ENCODE measurements around the gene AHR.

GRCh38 chr7:17333221-17333620 lies 34.8 kb downstream of the AHR start:
- TF ChIP-seq, protein P1, sequence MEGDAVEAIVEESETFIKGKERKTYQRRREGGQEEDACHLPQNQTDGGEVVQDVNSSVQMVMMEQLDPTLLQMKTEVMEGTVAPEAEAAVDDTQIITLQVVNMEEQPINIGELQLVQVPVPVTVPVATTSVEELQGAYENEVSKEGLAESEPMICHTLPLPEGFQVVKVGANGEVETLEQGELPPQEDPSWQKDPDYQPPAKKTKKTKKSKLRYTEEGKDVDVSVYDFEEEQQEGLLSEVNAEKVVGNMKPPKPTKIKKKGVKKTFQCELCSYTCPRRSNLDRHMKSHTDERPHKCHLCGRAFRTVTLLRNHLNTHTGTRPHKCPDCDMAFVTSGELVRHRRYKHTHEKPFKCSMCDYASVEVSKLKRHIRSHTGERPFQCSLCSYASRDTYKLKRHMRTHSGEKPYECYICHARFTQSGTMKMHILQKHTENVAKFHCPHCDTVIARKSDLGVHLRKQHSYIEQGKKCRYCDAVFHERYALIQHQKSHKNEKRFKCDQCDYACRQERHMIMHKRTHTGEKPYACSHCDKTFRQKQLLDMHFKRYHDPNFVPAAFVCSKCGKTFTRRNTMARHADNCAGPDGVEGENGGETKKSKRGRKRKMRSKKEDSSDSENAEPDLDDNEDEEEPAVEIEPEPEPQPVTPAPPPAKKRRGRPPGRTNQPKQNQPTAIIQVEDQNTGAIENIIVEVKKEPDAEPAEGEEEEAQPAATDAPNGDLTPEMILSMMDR (IDR thresholded peaks at IDR 0.05; ENCODE audit: low read length): no peak
- no peak for TF ChIP-seq EZH2 (IDR thresholded peaks at IDR 0.05; ENCODE audit: borderline replicate concordance, low read length)

All from OCI-LY1 (cell line).